Mesenchymal stem cell (in vitro differentiated cells and primary cell): ENCODE results near the gene C21orf58.

ENCODE experiments used
- DNase-seq: peaks from one replicate; pipeline ENCODE4 v3.0.0-alpha.2; 2013
- H2AFZ ChIP-seq: one replicate; pipeline ENCODE4 v1.6.1; 2013; ENCODE audit warnings: low read depth, mild to moderate bottlenecking, control low read depth, inconsistent platforms, low read length, moderate library complexity
- H2AK5ac ChIP-seq: 2 replicates; pipeline ENCODE4 v1.6.1; 2013; ENCODE audit warnings: low read length, moderate library complexity, mild to moderate bottlenecking, inconsistent platforms; ENCODE audit not compliant: severe bottlenecking
- H2BK120ac ChIP-seq: one replicate; pipeline ENCODE4 v1.6.1; 2013; ENCODE audit warnings: low read depth, mild to moderate bottlenecking, inconsistent platforms, low read length, moderate library complexity
- H2BK12ac ChIP-seq, 2 experiments: one replicate each; pipeline ENCODE4 v1.6.1; 2013; ENCODE audit warnings: inconsistent platforms in 2 of 2, low read length in 2 of 2, mild to moderate bottlenecking in 2 of 2, moderate library complexity in 2 of 2, control low read depth in 1 of 2
- H2BK15ac ChIP-seq: one replicate; pipeline ENCODE4 v1.6.1; 2013; ENCODE audit warnings: mild to moderate bottlenecking, low read depth, inconsistent platforms; ENCODE audit not compliant: poor library complexity, severe bottlenecking
- H2BK5ac ChIP-seq: 2 replicates; pipeline ENCODE4 v1.6.1; 2013; ENCODE audit warnings: low read depth, mild to moderate bottlenecking, low read length, control low read depth, inconsistent platforms; ENCODE audit not compliant: poor library complexity, severe bottlenecking
- H3K14ac ChIP-seq, 2 experiments: one replicate each; pipeline ENCODE4 v1.6.1; 2013; ENCODE audit warnings: inconsistent platforms in 2 of 2, low read length in 2 of 2, control low read depth in 1 of 2, mild to moderate bottlenecking in 1 of 2, moderate library complexity in 1 of 2
- H3K18ac ChIP-seq, 2 experiments: one replicate each; pipeline ENCODE4 v1.6.1; 2013; ENCODE audit warnings: inconsistent platforms in 2 of 2, low read length in 2 of 2, control low read depth in 1 of 2, low read depth in 1 of 2, mild to moderate bottlenecking in 1 of 2
- H3K23ac ChIP-seq, 2 experiments: one replicate each; pipeline ENCODE4 v1.6.1; 2013; ENCODE audit warnings: inconsistent platforms in 2 of 2, low read length in 2 of 2, mild to moderate bottlenecking in 2 of 2, moderate library complexity in 2 of 2, control low read depth in 1 of 2
- H3K27ac ChIP-seq: 2 replicates; pipeline ENCODE4 v1.5.1; 2013; ENCODE audit warnings: mild to moderate bottlenecking, moderate library complexity, low read length, control low read depth, inconsistent platforms; ENCODE audit not compliant: poor library complexity, severe bottlenecking
- H3K27me3 ChIP-seq, 2 experiments: 2 replicates each; pipeline versions ENCODE4 v1.6.1 to v1.7.0; 2013; ENCODE audit warnings: low read length in 2 of 2, mild to moderate bottlenecking in 2 of 2, moderate library complexity in 2 of 2, control low read depth in 1 of 2, inconsistent platforms in 1 of 2; ENCODE audit not compliant: control insufficient read depth in 1 of 2, insufficient read depth in 1 of 2
- H3K36me3 ChIP-seq, 2 experiments: 2 replicates each; pipeline versions ENCODE4 v1.6.1 to v1.7.0; 2013; ENCODE audit warnings: low read length in 2 of 2, control low read depth in 1 of 2, inconsistent platforms in 1 of 2, low read depth in 1 of 2, mild to moderate bottlenecking in 1 of 2; ENCODE audit not compliant: insufficient read depth in 2 of 2, control insufficient read depth in 1 of 2
- H3K4ac ChIP-seq, 2 experiments: one replicate each; pipeline ENCODE4 v1.6.1; 2013; ENCODE audit warnings: inconsistent platforms in 2 of 2, low read length in 2 of 2, mild to moderate bottlenecking in 2 of 2, moderate library complexity in 2 of 2, control low read depth in 1 of 2, low read depth in 1 of 2
- H3K4me1 ChIP-seq: 2 replicates; pipeline ENCODE4 v1.6.1; 2013; ENCODE audit warnings: low read depth, low read length, control low read depth; ENCODE audit not compliant: control insufficient read depth, insufficient read depth
- H3K4me2 ChIP-seq: 2 replicates; pipeline ENCODE4 v1.6.1; 2013; ENCODE audit warnings: low read length, mild to moderate bottlenecking, inconsistent platforms; ENCODE audit not compliant: poor library complexity, severe bottlenecking
- H3K4me3 ChIP-seq, 2 experiments: 2 replicates each; pipeline versions ENCODE4 v1.5.1 to v1.7.0; 2013; ENCODE audit warnings: low read length in 2 of 2, mild to moderate bottlenecking in 2 of 2, control low read depth in 1 of 2, low read depth in 1 of 2; ENCODE audit not compliant: insufficient read depth in 1 of 2
- H3K79me1 ChIP-seq: replicated peaks from 2 replicates; pipeline ENCODE4 v1.6.1; 2013; ENCODE audit warnings: mild to moderate bottlenecking, control low read depth, low read length, inconsistent platforms; ENCODE audit not compliant: poor library complexity, severe bottlenecking
- H3K9ac ChIP-seq: 2 replicates; pipeline ENCODE4 v1.7.0; 2013; ENCODE audit warnings: mild to moderate bottlenecking, low read length, moderate library complexity
- H3K9me3 ChIP-seq: 2 replicates; pipeline ENCODE4 v1.7.0; 2013; ENCODE audit warnings: mild to moderate bottlenecking, low read length; ENCODE audit not compliant: control insufficient read depth
- H4K8ac ChIP-seq: one replicate; pipeline ENCODE4 v1.6.1; 2013; ENCODE audit warnings: inconsistent platforms, mild to moderate bottlenecking, low read length, moderate library complexity
- H4K91ac ChIP-seq: one replicate; pipeline ENCODE4 v1.6.1; 2013; ENCODE audit warnings: mild to moderate bottlenecking, low read length, inconsistent platforms
- WGBS: methylation state at CpG from one replicate; pipeline ENCODE4 v1.1.7; 2013; ENCODE audit warnings: mixed read lengths; 5-methylcytosine and 5-hydroxymethylcytosine counted together

Gene C21orf58

GRCh38 chr21:46299167-46299566, 24.5 kb downstream of the C21orf58 start:
- Histone ChIP-seq H3K79me1 (no peaks in the 10 kb centered on the region), H2BK120ac (no peak overlapping the region), H2BK12ac (no peak overlapping the region), H3K27ac (no peak overlapping the region), H3K4me1 (peaks cover 14% of the 10 kb centered on the region), H2BK5ac (no peak overlapping the region), H3K9me3 (no peaks in the 10 kb centered on the region), H3K36me3 (peaks cover 3 to 28% of the 10 kb centered on the region in 2 experiments), H4K8ac (no peak overlapping the region), H2AFZ (no peak overlapping the region), H3K14ac (no peak overlapping the region), H3K18ac (no peak overlapping the region), H3K4ac (no peak overlapping the region), H3K27me3 (no peaks in the 10 kb centered on the region), H3K4me2 (no peak overlapping the region), H3K4me3 (no peak overlapping the region), H2BK15ac (no peak overlapping the region), H3K9ac (no peak overlapping the region), H2AK5ac (no peak overlapping the region), H4K91ac (no peak overlapping the region), H3K23ac (no peak overlapping the region)
- 86% methylated on average over 9 of the region's 9 CpGs for WGBS
- no peak for DNase-seq

GRCh38 chr21:46297338-46298271, 26.1 kb downstream of the C21orf58 start:
- peak overlapping the region; percentile 85 for H3K9ac ChIP-seq
- no peaks in the 10 kb centered on the region for H3K79me1 ChIP-seq
- no peak overlapping the region for H2BK15ac ChIP-seq
- H2AFZ ChIP-seq, result no peak overlapping the region
- no peak for DNase-seq
- H3K18ac ChIP-seq, result peak overlapping the region; percentile 40 to 49
- no peaks in the 10 kb centered on the region for H3K27me3 ChIP-seq
- peak overlapping the region in 1 of 2 experiments; percentile 68 for H3K4me3 ChIP-seq
- peak overlapping the region; percentile 15 for H4K91ac ChIP-seq
- H3K27ac ChIP-seq, result no peak overlapping the region
- peak overlapping the region in 1 of 2 experiments; percentile 31 for H2BK12ac ChIP-seq
- no peak overlapping the region for H3K23ac ChIP-seq
- no peaks in the 10 kb centered on the region for H3K9me3 ChIP-seq
- H3K36me3 ChIP-seq, result peaks cover 3 to 28% of the 10 kb centered on the region in 2 experiments
- no peak overlapping the region for H3K4me2 ChIP-seq
- peaks cover 14% of the 10 kb centered on the region for H3K4me1 ChIP-seq
- peak overlapping the region in 1 of 2 experiments; percentile 41 for H3K4ac ChIP-seq
- no peak overlapping the region for H2AK5ac ChIP-seq
- no peak overlapping the region for H3K14ac ChIP-seq
- 42% methylated on average over 79 of the region's 84 CpGs for WGBS
- H2BK5ac ChIP-seq, result peak overlapping the region; percentile 38
- peak overlapping the region; percentile 19 for H2BK120ac ChIP-seq
- H4K8ac ChIP-seq, result peak overlapping the region; percentile 69

GRCh38 chr21:46295996-46296752, 27.5 kb downstream of the C21orf58 start:
- H3K79me1 ChIP-seq, result peaks cover 3% of the 10 kb centered on the region
- WGBS, result 75% methylated on average over 29 of the region's 29 CpGs

More at GRCh38 chr21:46295996-46296752, 27.5 kb downstream of the C21orf58 start:
- peak overlapping the region in 1 of 2 experiments; percentile 67 for H3K4me3 ChIP-seq
- no peak overlapping the region for H3K14ac ChIP-seq
- peaks cover 12 to 27% of the 10 kb centered on the region in 2 experiments for H3K36me3 ChIP-seq
- no peak overlapping the region for H3K4ac ChIP-seq
- no peak for DNase-seq
- H4K8ac ChIP-seq, result peak overlapping the region; percentile 23
- no peak overlapping the region for H2BK120ac ChIP-seq
- H3K27me3 ChIP-seq, result no peaks in the 10 kb centered on the region
- H3K27ac ChIP-seq, result no peak overlapping the region
- no peak overlapping the region for H3K4me2 ChIP-seq
- peaks cover 14% of the 10 kb centered on the region for H3K4me1 ChIP-seq
- no peak overlapping the region for H3K18ac ChIP-seq
- no peak overlapping the region for H2AFZ ChIP-seq
- H4K91ac ChIP-seq, result no peak overlapping the region
- H2BK15ac ChIP-seq, result no peak overlapping the region
- H3K23ac ChIP-seq, result no peak overlapping the region
- H2BK5ac ChIP-seq, result peak overlapping the region; percentile 44
- no peak overlapping the region for H2BK12ac ChIP-seq
- peak overlapping the region; percentile 85 for H3K9ac ChIP-seq
- H2AK5ac ChIP-seq, result peak overlapping the region; percentile 7
- no peaks in the 10 kb centered on the region for H3K9me3 ChIP-seq
